Loucy (cell line): ENCODE data around the gene HSF2BP.
"Not testable (repeated sequence)": the region's sequence is repeated elsewhere in the genome, so short reads cannot be mapped to it uniquely, and the experiment has no call there.

Source experiments
- H2AFZ ChIP-seq: fragments of 200-600 bp; sonication (generic); 2 replicates; pipeline ENCODE4 v1.6.0; 2016; ENCODE audit warnings: antibody characterized with exemption, mild to moderate bottlenecking, low read length, moderate library complexity
- H3F3A ChIP-seq: fragments of 200-600 bp; 2 replicates; pipeline ENCODE4 v1.6.0; 2016; ENCODE audit warnings: antibody characterized with exemption, low read depth, mild to moderate bottlenecking
- H3K27me3 ChIP-seq: fragments of 200-600 bp; sonication (generic); 2 replicates; pipeline ENCODE4 v1.6.1; 2014; ENCODE audit warnings: low read length, mild to moderate bottlenecking; ENCODE audit not compliant: insufficient read depth, poor library complexity, severe bottlenecking
- H3K36me3 ChIP-seq: fragments of 200-600 bp; sonication (generic); 2 replicates; pipeline ENCODE4 v1.6.1; 2016; ENCODE audit warnings: low read length; ENCODE audit not compliant: insufficient read depth
- H3K4me1 ChIP-seq: fragments of 200-600 bp; sonication (generic); 2 replicates; pipeline ENCODE4 v1.5.1; 2014; ENCODE audit warnings: low read length, mild to moderate bottlenecking; ENCODE audit not compliant: insufficient read depth, poor library complexity, severe bottlenecking
- H3K4me2 ChIP-seq: fragments of 200-600 bp; sonication (generic); 2 replicates; pipeline ENCODE4 v1.6.0; 2014; ENCODE audit warnings: antibody characterized with exemption, low read length, low read depth, mild to moderate bottlenecking; ENCODE audit not compliant: poor library complexity, severe bottlenecking
- H3K4me3 ChIP-seq: fragments of 200-600 bp; sonication (generic); 2 replicates; pipeline ENCODE4 v1.5.1; 2014; ENCODE audit warnings: low read length, mild to moderate bottlenecking, mixed read lengths; ENCODE audit not compliant: poor library complexity, severe bottlenecking
- H3K79me2 ChIP-seq: fragments of 200-600 bp; sonication (generic); 2 replicates; pipeline ENCODE4 v1.6.1; 2014; ENCODE audit warnings: low read length; ENCODE audit not compliant: insufficient read depth
- H3K9ac ChIP-seq: fragments of 200-600 bp; sonication (generic); 2 replicates; pipeline ENCODE4 v1.6.0; 2014; ENCODE audit warnings: mild to moderate bottlenecking, low read depth, low read length, moderate library complexity; ENCODE audit not compliant: poor library complexity, severe bottlenecking
- H3K9me2 ChIP-seq: fragments of 200-600 bp; sonication (generic); replicated peaks from 2 replicates; pipeline ENCODE4 v1.6.1; 2016; ENCODE audit warnings: low read depth, low read length, mixed read lengths
- H3K9me3 ChIP-seq: fragments of 200-600 bp; sonication (generic); 2 replicates; pipeline ENCODE4 v1.6.1; 2014; ENCODE audit warnings: mild to moderate bottlenecking, antibody characterized with exemption, low read length, low read depth; ENCODE audit not compliant: insufficient read depth
- H4K20me1 ChIP-seq: fragments of 200-600 bp; sonication (generic); 2 replicates; pipeline ENCODE4 v1.6.0; 2014; ENCODE audit warnings: antibody characterized with exemption, low read length, mild to moderate bottlenecking; ENCODE audit not compliant: insufficient read depth, poor library complexity, severe bottlenecking

The HSF2BP gene

DNA sequence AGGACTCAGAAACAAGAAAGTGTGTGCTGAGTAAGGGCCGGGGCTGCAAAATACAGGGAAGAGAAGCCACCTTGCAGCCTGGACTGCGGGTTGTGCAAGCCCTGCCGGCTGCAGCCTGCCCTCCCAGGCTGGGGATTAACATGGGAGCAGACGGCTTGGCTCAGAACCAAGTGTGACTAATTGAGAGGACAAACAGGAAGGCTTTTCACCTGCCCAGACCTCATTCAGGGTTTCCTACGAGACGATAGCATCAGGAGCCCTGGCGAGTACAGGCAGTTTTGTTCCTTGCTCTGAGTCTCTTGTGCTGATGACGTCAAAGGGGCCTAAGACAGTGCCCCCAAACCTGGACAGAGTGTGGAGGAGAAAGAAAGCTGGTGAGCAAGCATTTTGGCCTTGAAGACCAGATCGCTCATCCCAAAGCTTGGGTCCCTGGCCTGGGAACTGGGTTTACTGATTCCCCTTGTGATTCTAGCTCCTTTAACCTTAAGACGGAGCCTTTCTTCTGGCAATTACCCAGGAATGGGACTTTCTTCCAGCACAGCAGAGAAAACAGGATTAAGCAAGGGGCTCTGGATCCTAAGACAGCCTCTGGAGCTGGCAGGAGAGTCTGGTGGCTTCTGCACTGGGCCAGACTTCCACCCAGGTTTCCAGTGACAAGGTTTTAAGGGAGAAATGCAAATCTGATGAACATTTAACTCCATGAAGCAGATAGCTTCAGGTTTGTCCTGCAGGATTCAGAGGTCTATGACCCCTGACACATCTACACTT is 142.2 kb downstream of the HSF2BP start:
- not testable (repeated sequence) for H3K9ac ChIP-seq, H3K27me3 ChIP-seq, H2AFZ ChIP-seq, H3K4me2 ChIP-seq, H3K9me3 ChIP-seq, H3K36me3 ChIP-seq, H3F3A ChIP-seq, H3K9me2 ChIP-seq, H3K4me3 ChIP-seq, H3K79me2 ChIP-seq, H3K4me1 ChIP-seq, H4K20me1 ChIP-seq

DNA sequence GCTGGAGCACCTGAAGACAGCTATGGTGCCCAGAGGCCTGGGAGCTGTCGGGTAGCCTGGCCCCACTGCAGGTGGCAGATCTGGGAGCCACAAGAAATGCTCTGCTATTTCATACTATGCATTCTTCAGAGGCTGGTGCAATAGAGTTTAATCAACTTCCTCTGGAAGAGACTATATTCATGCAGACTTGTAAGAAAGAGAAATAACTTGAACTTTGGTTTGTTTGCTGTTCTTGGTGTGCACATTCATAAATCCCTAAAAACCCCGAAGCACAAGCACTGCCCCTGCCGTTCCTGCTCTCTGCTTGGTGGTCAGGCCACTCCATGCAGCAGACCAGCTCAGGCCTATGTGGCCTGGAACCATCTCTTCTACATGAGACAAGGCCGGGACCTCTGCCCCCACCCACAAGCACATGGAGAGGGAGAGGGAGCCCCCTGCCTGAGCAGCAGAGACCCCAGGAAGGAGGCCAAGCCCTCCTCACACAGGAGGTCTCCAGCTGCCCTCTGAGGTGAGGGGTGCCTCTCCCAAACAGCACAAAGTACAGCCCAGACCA is 142.9 kb downstream of the HSF2BP start:
- H3K9ac ChIP-seq, H3K4me2 ChIP-seq, H3K4me1 ChIP-seq, H3F3A ChIP-seq, H3K36me3 ChIP-seq, H3K27me3 ChIP-seq, H3K79me2 ChIP-seq, H3K9me3 ChIP-seq, H4K20me1 ChIP-seq, H3K4me3 ChIP-seq, H2AFZ ChIP-seq, H3K9me2 ChIP-seq: not testable (repeated sequence)

DNA sequence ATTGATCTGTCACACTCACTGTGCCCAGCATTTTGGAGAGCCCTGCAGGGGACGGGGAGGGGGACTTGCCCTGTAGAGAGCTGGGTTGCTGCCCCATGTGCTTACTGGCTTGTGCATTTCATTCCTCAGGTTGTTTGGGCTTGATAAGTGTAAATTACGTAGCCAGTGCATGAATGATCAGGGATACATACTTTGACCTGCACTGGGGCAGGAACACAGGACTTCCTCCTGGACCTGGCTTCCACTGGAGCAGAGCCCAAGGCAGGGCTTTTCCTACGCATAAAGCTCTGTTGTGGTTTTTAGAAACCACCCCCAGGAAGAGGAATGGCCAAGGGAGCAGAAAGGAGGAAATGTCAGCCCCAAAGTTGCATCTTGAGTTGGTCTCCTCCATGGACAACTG is 144.5 kb downstream of the HSF2BP start:
- H3K79me2 ChIP-seq, H3F3A ChIP-seq, H3K9ac ChIP-seq, H3K4me3 ChIP-seq, H4K20me1 ChIP-seq, H3K36me3 ChIP-seq, H3K27me3 ChIP-seq, H3K9me2 ChIP-seq, H3K9me3 ChIP-seq, H3K4me2 ChIP-seq, H2AFZ ChIP-seq, H3K4me1 ChIP-seq: not testable (repeated sequence)

DNA sequence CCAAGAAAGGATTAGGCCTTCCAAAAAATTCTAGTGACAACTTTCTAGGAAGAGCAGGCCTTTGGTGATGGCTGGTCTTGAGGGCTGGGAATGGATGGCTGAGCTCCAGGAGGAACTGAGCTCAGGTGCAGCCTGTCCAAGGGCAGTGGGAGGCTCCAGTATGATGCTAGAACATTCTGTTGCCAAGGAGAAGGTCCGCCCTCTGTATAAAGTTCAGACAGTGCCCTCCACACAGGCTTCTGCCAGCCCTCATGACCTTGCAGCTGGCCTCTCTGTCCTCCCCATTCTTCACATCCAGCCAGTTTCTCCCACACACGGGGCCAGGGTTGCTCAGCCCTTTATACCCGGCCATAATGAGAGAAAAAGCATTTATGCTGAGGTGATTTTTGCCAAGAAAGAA is 146.3 kb downstream of the HSF2BP start:
- not testable (repeated sequence) for H3K4me2 ChIP-seq, H3K27me3 ChIP-seq, H3K79me2 ChIP-seq, H3F3A ChIP-seq, H3K9me3 ChIP-seq, H4K20me1 ChIP-seq, H3K4me1 ChIP-seq, H3K9ac ChIP-seq, H3K4me3 ChIP-seq, H3K36me3 ChIP-seq, H3K9me2 ChIP-seq, H2AFZ ChIP-seq

DNA sequence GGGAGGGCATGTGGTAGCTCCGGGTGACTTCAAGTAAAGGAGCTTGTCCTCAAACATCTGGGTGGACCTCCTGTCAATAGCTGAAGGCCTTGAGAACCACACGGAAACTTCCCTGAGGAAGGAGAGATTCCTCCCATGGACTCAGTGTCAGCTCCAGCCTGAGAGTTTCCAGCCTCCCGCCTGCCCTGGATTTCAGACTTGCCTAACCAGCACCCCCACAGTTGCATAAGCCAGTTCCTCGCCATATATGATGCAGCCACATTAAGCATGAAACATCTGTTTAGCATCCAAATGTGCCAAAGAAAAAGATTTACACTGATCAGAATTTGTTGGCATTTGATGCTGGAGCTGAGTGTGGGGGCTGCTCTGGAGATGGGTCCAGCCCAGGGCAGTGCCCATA is 148.1 kb downstream of the HSF2BP start:
- H3K36me3 ChIP-seq, H3K4me3 ChIP-seq, H3K27me3 ChIP-seq, H3K9me3 ChIP-seq, H3K4me1 ChIP-seq, H3K9ac ChIP-seq, H3K9me2 ChIP-seq, H3K4me2 ChIP-seq, H2AFZ ChIP-seq, H3K79me2 ChIP-seq, H4K20me1 ChIP-seq, H3F3A ChIP-seq: not testable (repeated sequence)

DNA sequence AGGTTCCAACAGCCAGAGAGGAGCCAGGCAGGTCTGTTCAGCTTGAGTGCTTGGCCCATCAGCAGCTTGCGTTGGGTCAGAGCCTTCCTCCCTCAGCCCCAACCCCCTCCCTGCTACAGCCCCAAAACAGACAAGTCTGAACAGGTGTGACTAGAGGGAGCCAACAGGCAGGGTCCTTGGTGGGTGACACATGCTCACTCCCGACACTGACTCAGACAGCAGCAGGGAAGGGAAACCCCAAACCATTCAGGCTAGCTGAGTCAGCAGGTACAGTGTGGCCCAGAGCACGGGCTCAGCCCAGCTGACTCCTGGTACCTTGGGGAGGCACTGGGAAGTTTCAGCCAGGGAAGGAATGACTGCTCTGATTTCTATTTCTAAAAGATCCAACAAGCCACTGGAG is 148.6 kb downstream of the HSF2BP start:
- not testable (repeated sequence) for H2AFZ ChIP-seq, H3K36me3 ChIP-seq, H3K4me2 ChIP-seq, H3K27me3 ChIP-seq, H3K9me3 ChIP-seq, H3K4me3 ChIP-seq, H4K20me1 ChIP-seq, H3F3A ChIP-seq, H3K4me1 ChIP-seq, H3K9ac ChIP-seq, H3K79me2 ChIP-seq, H3K9me2 ChIP-seq

DNA sequence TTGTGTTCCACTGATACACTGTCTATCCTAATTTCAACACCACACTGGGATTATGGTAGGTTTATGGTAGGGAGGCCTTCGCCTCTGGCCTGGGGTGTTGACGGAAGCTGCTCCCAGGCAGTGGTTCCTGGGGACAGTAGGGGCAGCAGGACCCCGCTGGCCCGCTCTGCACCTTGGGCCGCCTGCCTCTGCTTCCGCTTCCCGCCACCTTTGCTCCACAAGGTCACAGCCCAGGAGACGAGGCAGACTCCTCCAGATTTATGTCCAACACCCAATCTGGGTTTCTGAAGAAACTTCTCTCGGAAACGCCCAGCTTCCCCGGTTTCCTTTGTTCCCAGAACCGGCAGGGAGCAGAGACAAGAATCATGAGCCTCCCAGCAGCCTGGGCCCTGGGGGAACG is 155.4 kb downstream of the HSF2BP start:
- H3F3A ChIP-seq, H3K9me3 ChIP-seq, H3K9ac ChIP-seq, H2AFZ ChIP-seq, H3K27me3 ChIP-seq, H3K4me1 ChIP-seq, H3K9me2 ChIP-seq, H4K20me1 ChIP-seq, H3K36me3 ChIP-seq, H3K4me3 ChIP-seq, H3K4me2 ChIP-seq, H3K79me2 ChIP-seq: not testable (repeated sequence)
